ENCODE measurements around the gene PNPLA3. TPM values are rescaled to one million over a fixed set of nuclear protein-coding genes. Genes with fewer than 3 reads are reported as not detected.

Gene PNPLA3
- total RNA-seq, 1 experiment from 2014 or later: 17.5 TPM

DNA sequence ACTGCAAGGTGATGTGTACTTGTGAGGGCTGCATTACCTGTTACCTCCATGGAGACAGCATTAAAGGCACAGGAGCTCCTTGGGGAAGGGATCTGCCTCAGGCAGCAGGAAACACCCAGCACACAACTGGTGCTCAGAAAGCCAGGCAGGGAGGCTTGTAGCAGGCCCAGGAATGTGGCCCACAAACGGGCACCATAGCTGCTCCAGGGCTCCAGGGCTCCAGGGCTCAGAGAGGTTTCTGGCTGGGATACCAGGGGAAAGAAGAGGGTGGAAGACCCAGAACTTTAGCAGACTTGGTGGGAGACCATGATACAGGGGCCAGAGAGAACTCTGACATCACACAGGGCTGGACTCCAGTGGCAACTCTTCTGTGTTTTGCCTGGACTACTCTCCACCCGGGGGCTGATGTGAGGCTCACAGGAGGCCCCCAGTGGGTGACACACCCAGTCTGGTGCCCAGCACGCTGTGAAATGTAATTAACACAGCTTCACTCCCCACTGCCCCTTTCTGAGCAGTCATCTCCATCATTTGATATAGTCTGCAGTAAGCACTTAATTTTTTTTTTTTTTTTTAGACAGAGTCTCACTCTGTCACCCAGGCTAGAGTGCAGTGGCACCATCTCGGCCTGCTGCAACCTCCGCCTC, 46.6 kb upstream of the PNPLA3 start:
- Histone ChIP-seq H3K18ac (ENCODE audit: insufficient read length, low read depth, low read length) (no peak overlapping the region), H4K5ac (ENCODE audit: insufficient read length, low read depth, low read length) (no peak overlapping the region), H3K23ac (ENCODE audit: insufficient read length, low read depth, low read length) (no peak overlapping the region), H2AK5ac (ENCODE audit: insufficient read length, low read length) (no peak overlapping the region), H3T11ph (ENCODE audit: low read length) (no peak overlapping the region), H3K27me3 (ENCODE audit: insufficient read depth, low read length) (no peaks in the 10 kb centered on the region), H3K14ac (ENCODE audit: insufficient read depth, low read length) (no peak overlapping the region), H4K8ac (replicated peaks; ENCODE audit: insufficient read length, low read depth, low read length) (no peak overlapping the region), H3K4me2 (ENCODE audit: insufficient read depth, insufficient read length, low read length) (no peak overlapping the region), H2BK120ac (ENCODE audit: low read depth, low read length, poor library complexity, severe bottlenecking) (no peak overlapping the region), H2BK5ac (ENCODE audit: insufficient read length, low read length) (no peak overlapping the region), H3K56ac (ENCODE audit: insufficient read length, low read depth, low read length) (no peak overlapping the region), H3K79me1 (ENCODE audit: insufficient read depth, low read depth, low read length, poor library complexity, severe bottlenecking) (no peaks in the 10 kb centered on the region), H4K91ac (ENCODE audit: insufficient read length, low read depth, low read length) (no peak overlapping the region), H3K4me1 (ENCODE audit: insufficient read depth, low read length) (no peaks in the 10 kb centered on the region), H3K23me2 (ENCODE audit: insufficient read length, low read depth, low read length, poor library complexity, severe bottlenecking) (no peaks in the 10 kb centered on the region), H2BK15ac (ENCODE audit: low read depth, low read length) (no peak overlapping the region), H4K20me1 (ENCODE audit: control insufficient read depth, insufficient read depth, insufficient read length) (no peaks in the 10 kb centered on the region), H3K79me2 (ENCODE audit: insufficient read depth, low read length) (no peaks in the 10 kb centered on the region), H3K27ac (ENCODE audit: insufficient read length, low read depth, low read length) (no peak overlapping the region), H3K9me3 (ENCODE audit: control insufficient read depth, low read depth, low read length) (no peaks in the 10 kb centered on the region), H3K9ac (ENCODE audit: extremely low read depth, insufficient read length, low read length) (no peak overlapping the region), H2BK12ac (ENCODE audit: insufficient read length, low read depth, low read length) (no peak overlapping the region), H3K4ac (ENCODE audit: low read depth, low read length) (no peak overlapping the region), H2BK20ac (ENCODE audit: low read depth, low read length, poor library complexity, severe bottlenecking) (no peak overlapping the region), H2AFZ (ENCODE audit: low read length) (no peak overlapping the region)
- Mint-ChIP-seq H3K27me3 (ENCODE audit: low read depth) (peaks cover 3% of the 10 kb centered on the region), H3K4me1 (peaks cover 0 to 5% of the 10 kb centered on the region in 2 experiments; a peak in 2 of 4 replicates), H3K4me3 (no peak overlapping the region), H3K9me3 (peaks cover 11 to 18% of the 10 kb centered on the region in 2 experiments), H3K27ac (no peak overlapping the region), H3K36me3 (ENCODE audit: insufficient read depth in 1 of 3, low read depth in 3 of 3) (peaks cover 6 to 21% (median 9%) of the 10 kb centered on the region in 3 experiments; a peak in 6 of 7 replicates)
- peak; percentile 20 for DNase-seq
- WGBS (ENCODE audit: extremely low coverage, insufficient read length, low lambda C conversion rate): no CpG with 5 or more reads among the region's 5 CpGs
- TF ChIP-seq, protein P1, sequence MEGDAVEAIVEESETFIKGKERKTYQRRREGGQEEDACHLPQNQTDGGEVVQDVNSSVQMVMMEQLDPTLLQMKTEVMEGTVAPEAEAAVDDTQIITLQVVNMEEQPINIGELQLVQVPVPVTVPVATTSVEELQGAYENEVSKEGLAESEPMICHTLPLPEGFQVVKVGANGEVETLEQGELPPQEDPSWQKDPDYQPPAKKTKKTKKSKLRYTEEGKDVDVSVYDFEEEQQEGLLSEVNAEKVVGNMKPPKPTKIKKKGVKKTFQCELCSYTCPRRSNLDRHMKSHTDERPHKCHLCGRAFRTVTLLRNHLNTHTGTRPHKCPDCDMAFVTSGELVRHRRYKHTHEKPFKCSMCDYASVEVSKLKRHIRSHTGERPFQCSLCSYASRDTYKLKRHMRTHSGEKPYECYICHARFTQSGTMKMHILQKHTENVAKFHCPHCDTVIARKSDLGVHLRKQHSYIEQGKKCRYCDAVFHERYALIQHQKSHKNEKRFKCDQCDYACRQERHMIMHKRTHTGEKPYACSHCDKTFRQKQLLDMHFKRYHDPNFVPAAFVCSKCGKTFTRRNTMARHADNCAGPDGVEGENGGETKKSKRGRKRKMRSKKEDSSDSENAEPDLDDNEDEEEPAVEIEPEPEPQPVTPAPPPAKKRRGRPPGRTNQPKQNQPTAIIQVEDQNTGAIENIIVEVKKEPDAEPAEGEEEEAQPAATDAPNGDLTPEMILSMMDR (conservative IDR thresholded peaks at IDR 0.05): no peak
